ENCODE data around the gene KREMEN2. TPM values are rescaled to one million over a fixed set of nuclear protein-coding genes. Genes with fewer than 3 reads are reported as not detected.

KREMEN2 gene
- total and polyA plus RNA-seq, 9 of the 15 experiments (the other 6 are each of a cell fraction or from before 2014, with no cell fraction given), result 0.04 to 7.7 (median 1.5) TPM; not detected in 1

- TF ChIP-seq NEUROD1 (IDR thresholded peaks at IDR 0.05; ENCODE audit: borderline replicate concordance, low read depth, low read length, partially characterized antibody) (no peak), PHF21A (IDR thresholded peaks at IDR 0.05; ENCODE audit: borderline replicate concordance, low read depth) (no peak), SMAD1 (IDR thresholded peaks at IDR 0.05; ENCODE audit: low read depth, low read length, partially characterized antibody) (no peak), NR4A1 (CRISPR knock-in tag; IDR thresholded peaks at IDR 0.05) (no peak), NR4A1 (tag; IDR thresholded peaks at IDR 0.05) (0 out of 2 replicates have a peak, but pooled peaks have one; percentile 45), E4F1 (CRISPR knock-in tag; IDR thresholded peaks at IDR 0.05; ENCODE audit: borderline replicate concordance) (no peak), DDX20 (tag; IDR thresholded peaks at IDR 0.05; ENCODE audit: low read depth) (no peak), HMG20B (CRISPR knock-in tag; IDR thresholded peaks at IDR 0.05) (no peak), BRF2 (IDR thresholded peaks at IDR 0.05; ENCODE audit: borderline replicate concordance, insufficient read depth, insufficient read length) (no peak), ZNF407 (IDR thresholded peaks at IDR 0.05; ENCODE audit: low read depth) (no peak), ZHX1 (conservative IDR thresholded peaks at IDR 0.05; ENCODE audit: low read length) (no peak), GTF2B (IDR thresholded peaks at IDR 0.05; ENCODE audit: extremely low read depth, insufficient read length) (no peak)
These were observed 40.8 kb downstream of the KREMEN2 start (continued) for GRCh38 chr16:3004781-3005284.

Data from K562 (cell line).